Cerebellar cortex (tissue), 1 donor: ENCODE results near the gene LBHD1.
"Not testable (repeated sequence)": the region's sequence is repeated elsewhere in the genome, so short reads cannot be mapped to it uniquely, and the experiment has no call there.

Source experiments
- DNase-seq: peaks from one replicate; pipeline ENCODE4 v3.0.0-alpha.2; 2015; ENCODE audit warnings: low spot score

Gene LBHD1

GRCh38 chr11:62616957-62617356 is 55.1 kb downstream of the LBHD1 start:
- DNase-seq: not testable (repeated sequence)

GRCh38 chr11:62615521-62615920 is 56.5 kb downstream of the LBHD1 start:
- DNase-seq: no peak

GRCh38 chr11:62614275-62614674 is 57.8 kb downstream of the LBHD1 start:
- DNase-seq: no peak

- DNase-seq: peak; percentile 65
Observed at GRCh38 chr11:62613291-62613778, 58.7 kb downstream of the LBHD1 start.
